ENCODE results near the gene MAEL.
"Not testable (repeated sequence)": the region's sequence is repeated elsewhere in the genome, so short reads cannot be mapped to it uniquely, and the experiment has no call there.

DNA sequence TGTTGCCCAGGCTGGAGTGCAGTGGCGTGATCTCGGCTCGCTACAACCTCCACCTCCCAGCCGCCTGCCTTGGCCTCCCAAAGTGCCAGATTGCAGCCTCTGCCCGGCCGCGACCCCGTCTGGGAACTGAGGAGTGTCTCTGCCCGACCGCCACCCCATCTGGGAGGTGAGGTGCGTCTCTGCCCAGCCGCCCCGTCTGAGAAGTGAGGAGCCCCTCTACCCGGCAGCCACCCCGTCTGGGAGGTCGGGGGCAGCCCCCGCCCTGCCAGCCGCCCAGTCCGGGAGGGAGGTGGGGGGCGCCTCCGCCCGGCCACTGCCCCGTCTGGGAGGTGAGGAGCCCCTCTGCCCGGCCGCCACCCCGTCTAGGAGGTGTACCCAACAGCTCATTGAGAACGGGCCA is 40.5 kb downstream of the MAEL start:
- TF ChIP-seq, protein P1, sequence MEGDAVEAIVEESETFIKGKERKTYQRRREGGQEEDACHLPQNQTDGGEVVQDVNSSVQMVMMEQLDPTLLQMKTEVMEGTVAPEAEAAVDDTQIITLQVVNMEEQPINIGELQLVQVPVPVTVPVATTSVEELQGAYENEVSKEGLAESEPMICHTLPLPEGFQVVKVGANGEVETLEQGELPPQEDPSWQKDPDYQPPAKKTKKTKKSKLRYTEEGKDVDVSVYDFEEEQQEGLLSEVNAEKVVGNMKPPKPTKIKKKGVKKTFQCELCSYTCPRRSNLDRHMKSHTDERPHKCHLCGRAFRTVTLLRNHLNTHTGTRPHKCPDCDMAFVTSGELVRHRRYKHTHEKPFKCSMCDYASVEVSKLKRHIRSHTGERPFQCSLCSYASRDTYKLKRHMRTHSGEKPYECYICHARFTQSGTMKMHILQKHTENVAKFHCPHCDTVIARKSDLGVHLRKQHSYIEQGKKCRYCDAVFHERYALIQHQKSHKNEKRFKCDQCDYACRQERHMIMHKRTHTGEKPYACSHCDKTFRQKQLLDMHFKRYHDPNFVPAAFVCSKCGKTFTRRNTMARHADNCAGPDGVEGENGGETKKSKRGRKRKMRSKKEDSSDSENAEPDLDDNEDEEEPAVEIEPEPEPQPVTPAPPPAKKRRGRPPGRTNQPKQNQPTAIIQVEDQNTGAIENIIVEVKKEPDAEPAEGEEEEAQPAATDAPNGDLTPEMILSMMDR (conservative IDR thresholded peaks at IDR 0.05 in 1 of 2, IDR thresholded peaks at IDR 0.05 in 1 of 2; ENCODE audit: extremely low read depth in 1 of 2, insufficient read depth in 1 of 2, low read depth in 1 of 2, low read length in 2 of 2): not testable (repeated sequence)
- TF ChIP-seq EZH2 (IDR thresholded peaks at IDR 0.05; ENCODE audit: borderline replicate concordance, low read length): not testable (repeated sequence)

All from mammary epithelial cell (primary cell).